Measurements from ENCODE around the gene ILRUN. TPM values are rescaled to one million over a fixed set of nuclear protein-coding genes. Genes with fewer than 3 reads are reported as not detected.
"Not testable (repeated sequence)": the region's sequence is repeated elsewhere in the genome, so short reads cannot be mapped to it uniquely, and the experiment has no call there.

Gene ILRUN
- 10 to 100 TPM; 45.3 to 51.8 TPM for total RNA-seq

DNA sequence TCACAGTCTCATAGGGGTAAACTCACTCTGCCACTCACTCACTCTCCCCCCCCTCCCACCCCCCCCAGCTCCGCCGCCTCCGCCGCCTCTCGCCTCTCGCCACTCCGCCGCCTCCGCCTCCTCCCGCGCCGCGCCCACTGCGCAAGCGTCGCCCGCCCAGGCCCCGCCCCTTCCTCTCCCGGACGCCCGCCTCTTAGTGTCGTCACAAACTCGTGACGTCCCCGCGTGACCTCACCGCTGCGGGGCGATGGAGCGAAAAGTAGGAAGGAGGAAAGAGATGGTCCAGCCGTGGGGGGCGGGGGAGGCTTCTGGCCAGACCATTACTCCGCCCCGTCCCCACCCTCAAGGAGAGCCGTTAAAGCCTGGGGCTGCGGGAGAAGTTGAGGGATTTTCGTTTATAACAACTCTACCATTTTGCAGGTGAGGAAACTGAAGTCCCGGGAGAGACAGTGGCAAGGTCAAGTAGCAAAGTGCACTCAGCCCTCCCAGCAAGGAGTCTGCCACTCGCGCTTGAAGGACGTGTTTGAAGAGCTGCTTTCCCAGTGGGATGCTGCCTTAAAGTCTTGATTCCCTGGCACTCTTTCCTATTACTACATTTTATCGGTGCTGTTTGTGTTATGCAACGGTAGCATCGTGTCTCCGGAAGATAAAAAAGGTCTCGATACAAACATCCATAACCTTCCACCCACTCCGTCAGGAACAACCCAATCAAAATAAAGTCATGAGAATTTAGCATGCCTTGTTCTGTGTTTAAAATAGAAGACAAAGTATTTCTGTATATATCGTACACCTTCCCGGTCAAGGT, at the start of gene ILRUN:
TSS of gene ILRUN (minus strand) at position 29 of the 805 bp plus-strand sequence. CDS start 164 bp downstream, outside the sequence.
- TF ChIP-seq, protein P1, sequence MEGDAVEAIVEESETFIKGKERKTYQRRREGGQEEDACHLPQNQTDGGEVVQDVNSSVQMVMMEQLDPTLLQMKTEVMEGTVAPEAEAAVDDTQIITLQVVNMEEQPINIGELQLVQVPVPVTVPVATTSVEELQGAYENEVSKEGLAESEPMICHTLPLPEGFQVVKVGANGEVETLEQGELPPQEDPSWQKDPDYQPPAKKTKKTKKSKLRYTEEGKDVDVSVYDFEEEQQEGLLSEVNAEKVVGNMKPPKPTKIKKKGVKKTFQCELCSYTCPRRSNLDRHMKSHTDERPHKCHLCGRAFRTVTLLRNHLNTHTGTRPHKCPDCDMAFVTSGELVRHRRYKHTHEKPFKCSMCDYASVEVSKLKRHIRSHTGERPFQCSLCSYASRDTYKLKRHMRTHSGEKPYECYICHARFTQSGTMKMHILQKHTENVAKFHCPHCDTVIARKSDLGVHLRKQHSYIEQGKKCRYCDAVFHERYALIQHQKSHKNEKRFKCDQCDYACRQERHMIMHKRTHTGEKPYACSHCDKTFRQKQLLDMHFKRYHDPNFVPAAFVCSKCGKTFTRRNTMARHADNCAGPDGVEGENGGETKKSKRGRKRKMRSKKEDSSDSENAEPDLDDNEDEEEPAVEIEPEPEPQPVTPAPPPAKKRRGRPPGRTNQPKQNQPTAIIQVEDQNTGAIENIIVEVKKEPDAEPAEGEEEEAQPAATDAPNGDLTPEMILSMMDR (IDR thresholded peaks at IDR 0.05) = no peak
- POLR2A ChIA-PET = interaction anchor here (0.8 to 2.6 kb wide), 4 partner anchors 21 to 191 kb away, joined by 3 to 14 read pairs (median 3); partner anchors contain the start of gene TAF11
- H3K4me1 Mint-ChIP-seq (ENCODE audit: low read depth) = peaks cover 43% of the 10 kb centered on the region
- peaks cover 20% of the 10 kb centered on the region for H3K36me3 Mint-ChIP-seq (ENCODE audit: low read depth)
- peak within 1 kb of the TSS; percentile 94 for H3K4me3 Mint-ChIP-seq
- CTCF ChIA-PET = interaction anchor here (1.8 to 2.1 kb wide), 2 partner anchors 22 to 24 kb away, joined by 5 to 11 read pairs; no protein-coding TSS in a partner anchor
- intact Hi-C loops (cut with micrococcal nuclease) = no loop called here
- no peaks in the 10 kb centered on the region for H3K27me3 Mint-ChIP-seq
- no peaks in the 10 kb centered on the region for H3K9me3 Mint-ChIP-seq
- DNase-seq (peak; percentile 97), ATAC-seq (peak; percentile 92)
- peak within 1 kb of the TSS; percentile 98 for H3K27ac Mint-ChIP-seq

DNA sequence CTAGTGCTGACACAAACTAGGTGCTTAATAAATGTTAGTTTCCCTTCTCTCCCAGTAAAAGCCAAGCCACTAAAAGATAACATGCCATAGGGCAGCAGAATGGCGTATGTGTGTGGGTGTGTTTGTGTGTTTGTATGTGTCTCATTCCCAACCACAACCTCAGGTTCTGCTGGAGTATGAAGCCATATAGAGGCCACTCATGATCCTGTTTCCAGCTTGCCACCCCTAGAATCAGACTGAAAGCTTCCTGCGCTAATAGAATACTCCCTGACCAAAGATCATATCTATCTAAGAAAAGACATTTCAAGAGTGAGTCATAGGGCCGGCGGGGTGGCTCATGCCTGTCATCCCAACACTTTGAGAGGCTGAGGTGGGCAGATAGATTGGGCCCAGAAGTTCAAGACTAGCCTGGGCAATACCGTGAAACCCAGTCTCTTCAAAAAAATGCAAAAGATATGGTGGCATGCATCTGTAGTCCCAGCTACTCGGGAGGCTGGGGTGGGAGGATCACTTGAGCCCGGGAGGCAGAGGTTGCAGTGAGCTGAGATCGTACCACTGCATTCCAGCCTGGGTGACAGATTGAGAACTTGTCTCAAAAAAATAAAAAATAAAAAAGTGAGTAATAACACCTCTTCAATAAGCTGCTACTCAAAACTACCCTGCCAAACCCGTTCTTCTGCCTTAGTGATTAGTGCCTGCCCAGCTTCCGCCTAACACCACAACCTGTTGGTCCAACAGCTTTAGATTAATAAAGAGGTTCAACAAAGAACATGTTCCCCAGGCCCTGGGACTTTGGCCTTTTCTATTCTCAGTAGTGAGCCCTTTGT, 48.9 kb upstream of the ILRUN start:
- ChIA-PET POLR2A (interaction anchor here (1.3 to 1.7 kb wide), 2 partner anchors 9 to 46 kb away, joined by 3 to 6 read pairs; partner anchors contain the start of gene BLTP3A), CTCF (interaction anchor here (0.6 to 0.7 kb wide), 2 partner anchors 46 to 471 kb away, joined by 3 read pairs; no protein-coding TSS in a partner anchor)
- no peak overlapping the region for H3K4me3 Mint-ChIP-seq
- ATAC-seq = peak; percentile 49
- H3K4me1 Mint-ChIP-seq (ENCODE audit: low read depth) = no peaks in the 10 kb centered on the region
- H3K9me3 Mint-ChIP-seq = no peaks in the 10 kb centered on the region
- no peaks in the 10 kb centered on the region for H3K27me3 Mint-ChIP-seq
- TF ChIP-seq, protein P1 (IDR thresholded peaks at IDR 0.05) = no peak
- no peak overlapping the region for H3K27ac Mint-ChIP-seq
- peak; percentile 24 for DNase-seq
- H3K36me3 Mint-ChIP-seq (ENCODE audit: low read depth) = no peaks in the 10 kb centered on the region
- intact Hi-C loops (cut with micrococcal nuclease) = no loop called here

DNA sequence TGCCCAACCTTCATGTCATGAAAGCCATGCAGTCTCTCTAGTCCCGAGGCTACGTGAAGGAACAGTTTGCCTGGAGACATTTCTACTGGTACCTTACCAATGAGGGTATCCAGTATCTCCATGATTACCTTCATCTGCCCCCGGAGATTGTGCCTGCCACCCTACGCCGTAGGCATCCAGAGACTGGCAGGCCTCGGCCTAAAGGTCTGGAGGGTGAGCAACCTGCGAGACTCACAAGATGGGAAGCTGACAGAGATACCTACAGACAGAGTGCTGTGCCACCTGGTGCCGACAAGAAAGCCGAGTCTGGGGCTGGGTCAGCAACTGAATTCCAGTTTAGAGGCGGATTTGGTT, 47.7 kb upstream of the ILRUN start:
- H3K4me1 Mint-ChIP-seq (ENCODE audit: low read depth); DNase-seq; H3K27ac Mint-ChIP-seq; H3K9me3 Mint-ChIP-seq; ATAC-seq; H3K4me3 Mint-ChIP-seq; intact Hi-C loops (cut with micrococcal nuclease); H3K27me3 Mint-ChIP-seq; CTCF ChIA-PET; H3K36me3 Mint-ChIP-seq (ENCODE audit: low read depth): not testable (repeated sequence)
- POLR2A ChIA-PET = interaction anchor here (1.3 to 1.7 kb wide), 2 partner anchors 11 to 47 kb away, joined by 3 to 6 read pairs; partner anchors contain the start of gene BLTP3A

DNA sequence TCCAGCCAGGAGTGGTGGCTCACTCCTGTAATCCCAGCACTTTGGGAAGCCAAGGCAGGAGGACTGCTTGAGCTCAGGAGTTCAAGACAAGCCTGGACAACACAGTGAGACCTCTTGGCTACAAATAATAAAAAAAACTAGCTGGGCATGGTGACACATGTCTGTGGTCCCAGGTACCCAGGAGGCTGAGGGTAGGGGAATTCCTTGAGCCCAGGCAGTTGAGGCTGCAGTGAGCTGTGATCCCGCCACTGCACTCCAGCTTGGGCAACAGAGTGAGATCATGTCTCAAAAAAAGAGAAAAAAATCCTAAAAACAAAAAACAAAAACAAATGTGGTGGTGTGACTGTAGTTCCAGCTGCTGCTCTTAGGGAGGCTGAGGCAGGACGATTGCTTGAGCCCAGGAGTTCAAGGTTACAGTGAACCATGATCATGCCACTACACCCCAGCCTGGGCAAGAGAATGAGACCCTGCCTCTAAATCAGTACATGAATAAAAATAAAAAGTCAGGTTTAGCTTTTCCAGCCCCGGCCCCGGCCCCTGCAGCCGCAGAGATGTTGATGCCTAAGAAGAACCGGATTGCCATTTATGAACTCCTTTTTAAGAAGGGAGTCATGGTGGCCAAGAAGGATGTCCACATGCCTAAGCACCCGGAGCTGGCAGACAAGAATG, 47.2 kb upstream of the ILRUN start:
- intact Hi-C loops (cut with micrococcal nuclease) = no loop called here
- CTCF ChIA-PET = no interaction called here
- DNase-seq = peak; percentile 13

More for the DNA sequence above, 47.2 kb upstream of the ILRUN start:
- no peak overlapping the region for H3K27ac Mint-ChIP-seq
- H3K4me1 Mint-ChIP-seq (ENCODE audit: low read depth) = no peaks in the 10 kb centered on the region
- H3K36me3 Mint-ChIP-seq (ENCODE audit: low read depth) = no peaks in the 10 kb centered on the region
- TF ChIP-seq, protein P1 (IDR thresholded peaks at IDR 0.05) = no peak
- no peak overlapping the region for H3K4me3 Mint-ChIP-seq
- POLR2A ChIA-PET = no interaction called here
- H3K27me3 Mint-ChIP-seq = no peaks in the 10 kb centered on the region
- no peaks in the 10 kb centered on the region for H3K9me3 Mint-ChIP-seq
- no peak for ATAC-seq
